GM23248 (cell line): ENCODE results near the gene C16orf89.

Experiments used
- EZH2 ChIP-seq: fragments of 200-600 bp; sonication (generic); IDR thresholded peaks from 2 replicates; pipeline ENCODE4 v1.6.1; 2018; ENCODE audit warnings: antibody characterized with exemption, mild to moderate bottlenecking; ENCODE audit not compliant: insufficient read depth, poor library complexity, severe bottlenecking
- EZH2phosphoT487 ChIP-seq: fragments of 200-600 bp; sonication (generic); IDR thresholded peaks from 2 replicates; pipeline ENCODE4 v1.6.1; 2018; ENCODE audit warnings: antibody characterized with exemption, moderate library complexity, mild to moderate bottlenecking, low read depth; ENCODE audit not compliant: insufficient read depth

DNA sequence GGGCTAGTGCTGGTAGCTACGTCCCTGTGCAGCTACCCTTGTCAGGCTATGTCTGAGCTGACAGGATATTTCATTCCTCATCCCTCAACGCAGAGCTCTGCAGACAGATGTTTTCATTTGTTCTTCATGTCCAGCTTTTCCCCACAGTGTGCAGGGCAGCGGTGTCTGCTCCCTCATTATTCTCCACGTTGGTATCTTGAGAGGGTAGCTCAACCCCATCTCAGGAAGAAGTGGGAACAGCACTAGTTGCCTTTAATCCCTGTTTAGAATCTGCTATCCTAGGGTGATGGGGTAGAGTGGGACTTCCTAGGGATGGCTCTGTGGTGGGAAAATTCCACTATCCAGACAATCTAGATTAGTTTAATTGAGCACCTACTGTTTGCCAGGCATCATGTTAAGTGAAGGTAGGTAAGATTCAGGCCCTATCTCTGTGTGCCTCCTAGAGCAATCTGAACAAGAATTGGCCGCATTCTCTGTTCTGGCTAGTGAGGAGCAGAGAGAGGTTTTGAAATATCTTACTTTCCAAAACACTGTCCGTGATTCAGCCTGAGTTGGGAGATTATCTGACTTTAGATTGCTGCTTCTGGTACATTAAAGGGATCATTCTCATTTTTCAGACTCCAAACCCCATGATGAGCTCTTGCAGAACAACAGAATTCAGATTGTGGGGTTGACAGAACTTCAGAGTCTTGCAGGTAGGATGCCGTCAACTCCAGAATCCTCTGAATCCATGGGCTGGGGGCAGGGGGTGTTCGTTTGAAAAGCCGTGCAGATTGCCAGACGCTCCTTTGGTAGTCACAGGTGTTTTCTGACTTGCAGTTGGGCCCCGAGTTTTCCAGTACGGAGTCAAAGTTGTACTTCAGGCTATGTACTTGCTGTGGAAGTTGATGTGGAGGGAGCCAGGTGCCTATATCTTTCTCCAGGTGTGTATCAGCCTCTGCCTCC, 6.8 kb upstream of the C16orf89 start:
- TF ChIP-seq EZH2phosphoT487 (no peak), EZH2 (no peak)
